MM.1S (cell line): Measurements from ENCODE around the gene SEPTIN5.

Experiments
- EZH2 ChIP-seq: fragments of 300-600 bp; sonication (generic); optimal IDR thresholded peaks from 2 replicates; pipeline ENCODE3; 2017; ENCODE audit warnings: low read depth, mild to moderate bottlenecking, antibody characterized with exemption, low read length, mixed read lengths
- TF ChIP-seq, protein P1 (sequence below): fragments of 300-600 bp; sonication (generic); IDR thresholded peaks from 2 replicates; pipeline ENCODE4 v1.5.1; 2016; ENCODE audit warnings: antibody characterized with exemption, low read length, mixed read lengths

GRCh38 chr22:19680287-19680881 lies 33.9 kb upstream of the SEPTIN5 start:
- TF ChIP-seq, protein P1, sequence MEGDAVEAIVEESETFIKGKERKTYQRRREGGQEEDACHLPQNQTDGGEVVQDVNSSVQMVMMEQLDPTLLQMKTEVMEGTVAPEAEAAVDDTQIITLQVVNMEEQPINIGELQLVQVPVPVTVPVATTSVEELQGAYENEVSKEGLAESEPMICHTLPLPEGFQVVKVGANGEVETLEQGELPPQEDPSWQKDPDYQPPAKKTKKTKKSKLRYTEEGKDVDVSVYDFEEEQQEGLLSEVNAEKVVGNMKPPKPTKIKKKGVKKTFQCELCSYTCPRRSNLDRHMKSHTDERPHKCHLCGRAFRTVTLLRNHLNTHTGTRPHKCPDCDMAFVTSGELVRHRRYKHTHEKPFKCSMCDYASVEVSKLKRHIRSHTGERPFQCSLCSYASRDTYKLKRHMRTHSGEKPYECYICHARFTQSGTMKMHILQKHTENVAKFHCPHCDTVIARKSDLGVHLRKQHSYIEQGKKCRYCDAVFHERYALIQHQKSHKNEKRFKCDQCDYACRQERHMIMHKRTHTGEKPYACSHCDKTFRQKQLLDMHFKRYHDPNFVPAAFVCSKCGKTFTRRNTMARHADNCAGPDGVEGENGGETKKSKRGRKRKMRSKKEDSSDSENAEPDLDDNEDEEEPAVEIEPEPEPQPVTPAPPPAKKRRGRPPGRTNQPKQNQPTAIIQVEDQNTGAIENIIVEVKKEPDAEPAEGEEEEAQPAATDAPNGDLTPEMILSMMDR = no peak
- TF ChIP-seq EZH2 = no peak
